HepG2 (cell line): ENCODE results near the gene GPR137. TPM values are rescaled to one million over a fixed set of nuclear protein-coding genes. Genes with fewer than 3 reads are reported as not detected.

ENCODE experiments used
- AGO2 ChIP-seq: fragments of 200-400 bp; formaldehyde crosslinking; optimal IDR thresholded peaks from 2 replicates; pipeline ENCODE3; 2017; ENCODE audit warnings: mild to moderate bottlenecking, low read depth, low read length, moderate library complexity
- DBP ChIP-seq: sonication (generic); formaldehyde crosslinking; IDR thresholded peaks from 2 replicates; pipeline ENCODE4 v1.4.0; 2020; ENCODE audit warnings: missing genetic modification reagents; ENCODE audit errors: not compliant biosample characterization
- MATR3 ChIP-seq: sonication (generic); formaldehyde crosslinking; IDR thresholded peaks from 2 replicates; pipeline ENCODE4 v1.4.0; 2020; ENCODE audit warnings: missing genetic modification reagents
- MZF1 ChIP-seq: sonication (generic); formaldehyde crosslinking; IDR thresholded peaks from 2 replicates; pipeline ENCODE4 v1.8.1; 2023; ENCODE audit warnings: mild to moderate bottlenecking, missing genetic modification reagents, borderline replicate concordance
- NFYB ChIP-seq: sonication (generic); formaldehyde crosslinking; IDR thresholded peaks from 2 replicates; pipeline ENCODE4 v1.4.0; 2020; ENCODE audit warnings: missing genetic modification reagents
- PHF8 ChIP-seq: sonication (generic); formaldehyde crosslinking; IDR thresholded peaks from 2 replicates; pipeline ENCODE4 v1.5.0; 2020; ENCODE audit warnings: missing genetic modification reagents
- TARDBP ChIP-seq: sonication (generic); formaldehyde crosslinking; IDR thresholded peaks from 2 replicates; pipeline ENCODE4 v1.8.0; 2022; ENCODE audit warnings: mild to moderate bottlenecking, missing genetic modification reagents
- ZBTB21 ChIP-seq: sonication (generic); formaldehyde crosslinking; IDR thresholded peaks from 2 replicates; pipeline ENCODE4 v1.4.0; 2020; ENCODE audit warnings: missing genetic modification reagents
- ZMAT5 ChIP-seq: sonication (generic); formaldehyde crosslinking; IDR thresholded peaks from 2 replicates; pipeline ENCODE4 v1.5.0; 2020; ENCODE audit warnings: mild to moderate bottlenecking, low read depth, missing genetic modification reagents, borderline replicate concordance
- ZNF17 ChIP-seq: sonication (generic); formaldehyde crosslinking; IDR thresholded peaks from 2 replicates; pipeline ENCODE4 v1.5.0; 2020; ENCODE audit warnings: mild to moderate bottlenecking, missing genetic modification reagents
- ZNF292 ChIP-seq: sonication (generic); formaldehyde crosslinking; IDR thresholded peaks from 2 replicates; pipeline ENCODE4 v1.8.1; 2022; ENCODE audit warnings: mild to moderate bottlenecking, low read depth, missing genetic modification reagents, borderline replicate concordance
- ZNF407 ChIP-seq: sonication (generic); formaldehyde crosslinking; IDR thresholded peaks from one replicate; pipeline ENCODE4 v1.5.1; 2020; ENCODE audit warnings: mild to moderate bottlenecking, missing genetic modification reagents; ENCODE audit errors: not compliant biosample characterization
- ZNF609 ChIP-seq: sonication (generic); formaldehyde crosslinking; IDR thresholded peaks from 2 replicates; pipeline ENCODE4 v1.4.0; 2020; ENCODE audit warnings: mild to moderate bottlenecking, missing genetic modification reagents, borderline replicate concordance
- ZNF773 ChIP-seq: sonication (generic); formaldehyde crosslinking; IDR thresholded peaks from 2 replicates; pipeline ENCODE4 v1.4.0; 2020; ENCODE audit warnings: missing genetic modification reagents, borderline replicate concordance
- polyA plus RNA-seq, 8 experiments: library from polyadenylated mRNA; depleted of rRNA in 3 of 8; stranded (reverse) in 7 of 8; unstranded in 1 of 8; fragments of >200 nt; fragmentation: Illumina TruSeq in 4 of 8; extraction: Trizol in 4 of 8; gene quantifications; 2 replicates each; pipeline versions ENCODE4 v1.2.1 to v1.2.3, GENCODE V29; 2011 to 2016; ENCODE audit warnings: low read depth in 4 of 8, missing spikeins in 1 of 8, mixed read lengths in 1 of 8; ENCODE audit not compliant: insufficient read depth in 1 of 8
- total RNA-seq, 5 experiments: library from RNA; depleted of rRNA; stranded (reverse); fragments of >200 nt; fragmentation: Illumina TruSeq; extraction: Trizol; gene quantifications; 2 replicates each; pipeline ENCODE4 v1.2.3, GENCODE V29; 2016; ENCODE audit warnings: low read depth in 1 of 5

The GPR137 gene
- total and polyA plus RNA-seq, 2 of the 13 experiments (the other 11 are each of a cell fraction or from before 2014, with no cell fraction given) = 8.5 to 13.2 TPM

GRCh38 chr11:64246871-64247728 lies 38.5 kb upstream of the GPR137 start, which contains the start of gene PPP1R14B (continued):
- TF ChIP-seq ZNF609 (no peak), MZF1 (CRISPR knock-in tag) (no peak), AGO2 (peak; percentile 77), MATR3 (CRISPR knock-in tag) (no peak), ZMAT5 (CRISPR knock-in tag) (no peak), TARDBP (CRISPR knock-in tag) (no peak; the same call in 1 of the 2 replicates), ZNF773 (CRISPR knock-in tag) (no peak), ZNF407 (peak; percentile 19), ZNF292 (CRISPR knock-in tag) (no peak), DBP (no peak), ZBTB21 (no peak), PHF8 (CRISPR knock-in tag) (peak; percentile 75), ZNF17 (CRISPR knock-in tag) (no peak), NFYB (CRISPR knock-in tag) (peak; percentile 41; the same call in 1 of the 2 replicates)
